Nephron (organoid): ENCODE measurements around the gene KRTAP4-4.

Experiments
- H3K27ac Mint-ChIP-seq, 3 experiments: 2 replicates each; pipeline ENCODE4 v1.8.0; 2020; ENCODE audit warnings: mixed read lengths in 3 of 3, mild to moderate bottlenecking in 2 of 3, moderate library complexity in 1 of 3
- H3K27me3 Mint-ChIP-seq: 2 replicates; pipeline ENCODE4 v1.8.0; 2021; ENCODE audit warnings: low read depth, mild to moderate bottlenecking, moderate library complexity, mixed read lengths
- H3K36me3 Mint-ChIP-seq: 2 replicates; pipeline ENCODE4 v1.8.0; 2020; ENCODE audit warnings: low read depth, mixed read lengths
- H3K4me1 Mint-ChIP-seq: 2 replicates; pipeline ENCODE4 v1.8.0; 2020; ENCODE audit warnings: mixed read lengths
- H3K4me3 Mint-ChIP-seq, 3 experiments: 2 replicates each; pipeline ENCODE4 v1.8.0; 2020; ENCODE audit warnings: mild to moderate bottlenecking in 3 of 3, mixed read lengths in 3 of 3, moderate library complexity in 2 of 3
- H3K9me3 Mint-ChIP-seq: 2 replicates; pipeline ENCODE4 v1.8.0; 2020; ENCODE audit warnings: mixed read lengths
- TF ChIP-seq, protein P1 (sequence below), 3 experiments: fragments of 200-600 bp; sonication (generic); IDR thresholded peaks; one replicate each; pipeline ENCODE4 v1.5.0; 2021; ENCODE audit warnings: antibody characterized with exemption in 3 of 3; ENCODE audit not compliant: unreplicated experiment in 3 of 3

The KRTAP4-4 gene

DNA sequence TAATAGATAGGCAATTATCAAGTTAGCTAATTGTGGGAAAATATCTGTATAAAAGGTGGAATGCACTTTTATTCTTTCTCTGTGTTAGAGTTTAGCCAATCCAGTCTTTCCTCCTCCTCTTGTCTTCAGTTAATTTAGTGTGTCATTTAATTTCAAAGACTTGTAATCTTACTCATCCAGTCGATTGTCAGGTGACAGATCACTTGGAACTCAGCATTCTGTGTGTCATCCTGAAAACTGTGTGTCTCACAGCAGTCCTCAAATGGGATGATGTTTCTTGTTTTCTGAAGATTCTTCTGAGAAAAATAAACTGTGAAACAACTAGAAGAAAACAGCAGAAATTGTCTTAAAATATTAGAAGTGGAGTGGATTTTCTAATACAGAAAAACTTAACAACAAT is 24.5 kb upstream of the KRTAP4-4 start:
- TF ChIP-seq, protein P1, sequence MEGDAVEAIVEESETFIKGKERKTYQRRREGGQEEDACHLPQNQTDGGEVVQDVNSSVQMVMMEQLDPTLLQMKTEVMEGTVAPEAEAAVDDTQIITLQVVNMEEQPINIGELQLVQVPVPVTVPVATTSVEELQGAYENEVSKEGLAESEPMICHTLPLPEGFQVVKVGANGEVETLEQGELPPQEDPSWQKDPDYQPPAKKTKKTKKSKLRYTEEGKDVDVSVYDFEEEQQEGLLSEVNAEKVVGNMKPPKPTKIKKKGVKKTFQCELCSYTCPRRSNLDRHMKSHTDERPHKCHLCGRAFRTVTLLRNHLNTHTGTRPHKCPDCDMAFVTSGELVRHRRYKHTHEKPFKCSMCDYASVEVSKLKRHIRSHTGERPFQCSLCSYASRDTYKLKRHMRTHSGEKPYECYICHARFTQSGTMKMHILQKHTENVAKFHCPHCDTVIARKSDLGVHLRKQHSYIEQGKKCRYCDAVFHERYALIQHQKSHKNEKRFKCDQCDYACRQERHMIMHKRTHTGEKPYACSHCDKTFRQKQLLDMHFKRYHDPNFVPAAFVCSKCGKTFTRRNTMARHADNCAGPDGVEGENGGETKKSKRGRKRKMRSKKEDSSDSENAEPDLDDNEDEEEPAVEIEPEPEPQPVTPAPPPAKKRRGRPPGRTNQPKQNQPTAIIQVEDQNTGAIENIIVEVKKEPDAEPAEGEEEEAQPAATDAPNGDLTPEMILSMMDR (IDR thresholded peaks at IDR 0.05; ENCODE audit: unreplicated experiment in 3 of 3): no peak
- Mint-ChIP-seq H3K27me3 (peaks cover 15% of the 10 kb centered on the region), H3K4me1 (no peaks in the 10 kb centered on the region)

GRCh38 chr17:41184480-41184961 is 24.0 kb upstream of the KRTAP4-4 start, which contains the start of gene KRTAP4-1:
KRTAP4-1 (minus strand) TSS chr17:41184911; CDS start chr17:41184854, 57 bp downstream.
- H3K4me1 Mint-ChIP-seq: no peaks in the 10 kb centered on the region
- no peak within 1 kb of the TSS for H3K4me3 Mint-ChIP-seq
- TF ChIP-seq, protein P1 (IDR thresholded peaks at IDR 0.05; ENCODE audit: unreplicated experiment in 3 of 3): no peak
- peaks cover 7% of the 10 kb centered on the region for H3K9me3 Mint-ChIP-seq
- H3K27ac Mint-ChIP-seq: no peak within 1 kb of the TSS
- peaks cover 15% of the 10 kb centered on the region for H3K27me3 Mint-ChIP-seq
- no peaks in the 10 kb centered on the region for H3K36me3 Mint-ChIP-seq

More for the DNA sequence above, 24.5 kb upstream of the KRTAP4-4 start:
- Mint-ChIP-seq H3K4me3 (no peak overlapping the region), H3K9me3 (peaks cover 7% of the 10 kb centered on the region), H3K36me3 (no peaks in the 10 kb centered on the region), H3K27ac (no peak overlapping the region)

GRCh38 chr17:41178843-41179616 is 18.5 kb upstream of the KRTAP4-4 start:
- Mint-ChIP-seq H3K4me1 (no peaks in the 10 kb centered on the region), H3K36me3 (no peaks in the 10 kb centered on the region), H3K9me3 (peaks cover under 1% of the 10 kb centered on the region), H3K27me3 (peaks cover 20% of the 10 kb centered on the region), H3K27ac (no peak overlapping the region), H3K4me3 (no peak overlapping the region)
- TF ChIP-seq, protein P1 (IDR thresholded peaks at IDR 0.05; ENCODE audit: unreplicated experiment in 3 of 3): no peak

- TF ChIP-seq, protein P1 (IDR thresholded peaks at IDR 0.05; ENCODE audit: unreplicated experiment in 3 of 3): no peak
- no peaks in the 10 kb centered on the region for H3K9me3 Mint-ChIP-seq
- no peaks in the 10 kb centered on the region for H3K4me1 Mint-ChIP-seq
- H3K4me3 Mint-ChIP-seq: no peak overlapping the region
- H3K36me3 Mint-ChIP-seq: no peaks in the 10 kb centered on the region
- H3K27me3 Mint-ChIP-seq: peaks cover 20% of the 10 kb centered on the region
- no peak overlapping the region for H3K27ac Mint-ChIP-seq
These were observed 17.8 kb upstream of the KRTAP4-4 start for GRCh38 chr17:41178341-41178740.

DNA sequence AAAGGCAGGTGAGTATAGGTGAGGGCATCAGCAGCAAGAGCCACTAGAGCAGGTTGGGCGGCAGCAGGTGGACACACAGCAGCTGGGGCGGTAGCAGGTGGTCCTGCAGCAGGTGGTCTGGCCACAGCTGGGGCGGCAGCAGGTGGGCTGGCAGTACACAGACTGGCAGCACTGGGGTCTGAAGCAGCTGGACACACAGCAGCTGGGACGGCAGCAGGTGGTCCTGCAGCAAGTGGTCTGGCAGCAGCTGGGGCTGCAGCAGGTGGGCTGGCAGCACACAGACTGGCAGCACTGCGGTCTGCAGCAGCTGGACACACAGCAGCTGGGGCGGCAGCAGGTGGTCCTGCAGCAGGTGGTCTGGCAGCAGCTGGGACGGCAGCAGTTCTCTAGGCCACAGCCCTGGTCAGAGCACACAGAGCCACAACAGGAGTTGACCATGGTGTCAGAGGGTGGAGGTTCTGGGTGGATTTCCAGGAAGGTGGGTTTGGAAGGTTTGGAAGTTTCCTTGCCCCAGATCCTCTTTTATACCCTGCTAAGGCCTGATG is 17.3 kb upstream of the KRTAP4-4 start, which contains the start of gene KRTAP4-2:
KRTAP4-2 (minus strand) TSS at position 495 of the 545 bp plus-strand sequence; CDS start at position 438, 57 bp downstream.
- no peaks in the 10 kb centered on the region for H3K9me3 Mint-ChIP-seq
- H3K27me3 Mint-ChIP-seq: peaks cover 20% of the 10 kb centered on the region
- H3K27ac Mint-ChIP-seq: no peak within 1 kb of the TSS
- no peaks in the 10 kb centered on the region for H3K4me1 Mint-ChIP-seq
- H3K36me3 Mint-ChIP-seq: no peaks in the 10 kb centered on the region
- TF ChIP-seq, protein P1 (IDR thresholded peaks at IDR 0.05; ENCODE audit: unreplicated experiment in 3 of 3): no peak
- H3K4me3 Mint-ChIP-seq: no peak within 1 kb of the TSS
